Measurements from ENCODE around the gene UGT1A10. TPM values are rescaled to one million over a fixed set of nuclear protein-coding genes. Genes with fewer than 3 reads are reported as not detected.
"Not testable (repeated sequence)": the region's sequence is repeated elsewhere in the genome, so short reads cannot be mapped to it uniquely, and the experiment has no call there.

UGT1A10 gene
- total and polyA plus RNA-seq, 12 donors = not detected

DNA sequence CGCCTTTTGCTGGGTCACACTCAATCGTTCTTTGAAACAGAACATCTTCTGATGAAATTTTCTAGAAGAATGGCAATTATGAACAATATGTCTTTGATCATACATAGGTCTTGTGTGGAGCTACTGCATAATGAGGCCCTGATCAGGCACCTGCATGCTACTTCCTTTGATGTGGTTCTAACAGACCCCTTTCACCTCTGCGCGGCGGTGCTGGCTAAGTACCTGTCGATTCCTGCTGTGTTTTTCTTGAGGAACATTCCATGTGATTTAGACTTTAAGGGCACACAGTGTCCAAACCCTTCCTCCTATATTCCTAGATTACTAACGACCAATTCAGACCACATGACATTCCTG, 77.0 kb downstream of the UGT1A10 start:
- 81 to 86% methylated on average over 7 of the region's 7 CpGs for WGBS, 2 donors
- Histone ChIP-seq H3K27ac (no peak overlapping the region), H3K36me3 (no peaks in the 10 kb centered on the region), H3K4me3 (no peak overlapping the region), H3K27me3 (peaks cover 0 to 29% (median 20%) of the 10 kb centered on the region in 7 donors), H3K4me1 (no peaks in the 10 kb centered on the region), H3K9me3 (no peaks in the 10 kb centered on the region)
- DNase-seq (no peak), ATAC-seq (no peak)
- intact Hi-C loops (cut with DNase I) = no loop called here
- TF ChIP-seq, protein P1, sequence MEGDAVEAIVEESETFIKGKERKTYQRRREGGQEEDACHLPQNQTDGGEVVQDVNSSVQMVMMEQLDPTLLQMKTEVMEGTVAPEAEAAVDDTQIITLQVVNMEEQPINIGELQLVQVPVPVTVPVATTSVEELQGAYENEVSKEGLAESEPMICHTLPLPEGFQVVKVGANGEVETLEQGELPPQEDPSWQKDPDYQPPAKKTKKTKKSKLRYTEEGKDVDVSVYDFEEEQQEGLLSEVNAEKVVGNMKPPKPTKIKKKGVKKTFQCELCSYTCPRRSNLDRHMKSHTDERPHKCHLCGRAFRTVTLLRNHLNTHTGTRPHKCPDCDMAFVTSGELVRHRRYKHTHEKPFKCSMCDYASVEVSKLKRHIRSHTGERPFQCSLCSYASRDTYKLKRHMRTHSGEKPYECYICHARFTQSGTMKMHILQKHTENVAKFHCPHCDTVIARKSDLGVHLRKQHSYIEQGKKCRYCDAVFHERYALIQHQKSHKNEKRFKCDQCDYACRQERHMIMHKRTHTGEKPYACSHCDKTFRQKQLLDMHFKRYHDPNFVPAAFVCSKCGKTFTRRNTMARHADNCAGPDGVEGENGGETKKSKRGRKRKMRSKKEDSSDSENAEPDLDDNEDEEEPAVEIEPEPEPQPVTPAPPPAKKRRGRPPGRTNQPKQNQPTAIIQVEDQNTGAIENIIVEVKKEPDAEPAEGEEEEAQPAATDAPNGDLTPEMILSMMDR (IDR thresholded peaks at IDR 0.05) = no peak

DNA sequence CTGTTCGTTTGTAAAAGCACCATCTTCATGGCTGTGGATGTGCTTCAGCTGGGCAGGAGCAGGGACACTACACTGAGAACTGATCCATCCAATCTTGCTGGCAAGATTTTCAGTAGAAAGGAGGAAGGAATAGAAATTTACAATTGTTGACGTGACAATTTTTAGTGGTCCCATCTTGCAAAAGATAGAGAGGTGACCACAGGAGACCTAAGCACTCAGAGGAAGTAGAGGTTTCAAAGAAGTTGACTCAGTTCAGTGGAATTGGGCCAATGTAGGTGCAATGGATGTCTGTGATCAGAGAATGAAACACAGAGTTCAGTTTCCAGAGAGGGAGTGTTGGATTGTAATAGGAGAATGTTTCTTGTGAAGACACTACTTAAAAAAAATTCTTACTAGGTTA, 77.9 kb downstream of the UGT1A10 start:
- DNase-seq (no peak), ATAC-seq (no peak)
- 68 to 77% methylated on average over 2 of the region's 2 CpGs for WGBS, 2 donors
- Histone ChIP-seq H3K4me1 (no peaks in the 10 kb centered on the region), H3K9me3 (no peaks in the 10 kb centered on the region), H3K27me3 (peaks cover 0 to 29% (median 19%) of the 10 kb centered on the region in 7 donors), H3K36me3 (no peaks in the 10 kb centered on the region), H3K4me3 (no peak overlapping the region), H3K27ac (no peak overlapping the region)
- intact Hi-C loops (cut with DNase I) = no loop called here
- TF ChIP-seq, protein P1 (IDR thresholded peaks at IDR 0.05) = no peak

DNA sequence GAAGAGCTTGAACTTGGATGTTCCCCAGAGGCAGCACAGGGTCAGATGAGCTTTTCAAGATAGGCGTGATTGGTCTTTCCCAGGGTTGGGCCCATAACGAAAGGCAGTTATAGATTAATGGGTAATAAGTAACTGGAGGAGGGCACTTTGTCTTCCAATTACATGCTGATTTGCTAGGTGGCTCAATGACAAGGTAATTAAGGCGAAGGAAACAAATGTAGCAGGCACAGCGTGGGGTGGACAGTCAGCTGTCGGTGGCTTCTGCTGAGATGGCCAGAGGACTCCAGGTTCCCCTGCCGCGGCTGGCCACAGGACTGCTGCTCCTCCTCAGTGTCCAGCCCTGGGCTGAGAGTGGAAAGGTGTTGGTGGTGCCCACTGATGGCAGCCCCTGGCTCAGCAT, 82.3 kb downstream of the UGT1A10 start, which contains the start of gene UGT1A4:
Gene UGT1A4 (plus strand): TSS at position 185 of the 400 bp plus-strand sequence. CDS start 85 bp downstream, at position 270.
- no peak for ATAC-seq
- DNase-seq = no peak
- Histone ChIP-seq H3K27ac (no peak within 1 kb of the TSS), H3K36me3 (no peaks in the 10 kb centered on the region), H3K9me3 (peaks cover 0 to 2% (median 0%) of the 10 kb centered on the region in 11 donors), H3K4me3 (no peak within 1 kb of the TSS), H3K4me1 (no peaks in the 10 kb centered on the region), H3K27me3 (peaks cover 0 to 21% (median 10%) of the 10 kb centered on the region in 7 donors)
- intact Hi-C loops (cut with DNase I) = no loop called here
- TF ChIP-seq, protein P1 (IDR thresholded peaks at IDR 0.05) = no peak
- WGBS, 2 donors = 82 to 84% methylated on average over 7 of the region's 7 CpGs

DNA sequence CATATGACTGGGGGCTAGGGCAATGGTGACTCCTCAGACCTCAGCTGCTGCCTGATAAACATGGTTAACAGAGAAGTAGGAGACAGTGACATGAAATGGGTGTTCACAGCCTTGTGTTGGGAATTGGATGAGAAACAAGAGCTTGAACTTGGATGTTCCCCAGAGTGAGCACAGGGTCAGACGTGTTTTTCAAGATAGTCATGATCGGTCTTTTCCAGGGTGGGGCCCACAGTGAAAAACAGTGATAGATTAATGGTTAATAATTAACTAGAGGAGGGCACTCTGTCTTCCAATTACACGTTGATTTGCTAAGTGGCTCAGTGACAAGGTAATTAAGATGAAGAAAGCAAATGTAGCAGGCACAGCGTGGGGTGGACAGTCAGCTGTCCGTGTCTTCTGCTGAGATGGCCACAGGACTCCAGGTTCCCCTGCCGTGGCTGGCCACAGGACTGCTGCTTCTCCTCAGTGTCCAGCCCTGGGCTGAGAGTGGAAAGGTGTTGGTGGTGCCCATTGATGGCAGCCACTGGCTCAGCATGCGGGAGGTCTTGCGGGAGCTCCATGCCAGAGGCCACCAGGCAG, 92.6 kb downstream of the UGT1A10 start, which contains the start of gene UGT1A3:
Gene UGT1A3 (plus strand): TSS at position 320 of the 579 bp plus-strand sequence. CDS start 85 bp downstream, at position 405.
- Histone ChIP-seq H3K27me3 (peaks cover 0 to 4% (median 0%) of the 10 kb centered on the region in 7 donors), H3K9me3 (peaks cover 0 to 5% (median 0%) of the 10 kb centered on the region in 11 donors), H3K4me3 (no peak within 1 kb of the TSS), H3K36me3 (no peaks in the 10 kb centered on the region), H3K27ac (no peak within 1 kb of the TSS), H3K4me1 (no peaks in the 10 kb centered on the region)
- 77 to 80% methylated on average over 8 of the region's 8 CpGs for WGBS, 2 donors
- TF ChIP-seq, protein P1 (IDR thresholded peaks at IDR 0.05) = no peak
- intact Hi-C loops (cut with DNase I) = no loop called here
- DNase-seq = no peak
- no peak for ATAC-seq

DNA sequence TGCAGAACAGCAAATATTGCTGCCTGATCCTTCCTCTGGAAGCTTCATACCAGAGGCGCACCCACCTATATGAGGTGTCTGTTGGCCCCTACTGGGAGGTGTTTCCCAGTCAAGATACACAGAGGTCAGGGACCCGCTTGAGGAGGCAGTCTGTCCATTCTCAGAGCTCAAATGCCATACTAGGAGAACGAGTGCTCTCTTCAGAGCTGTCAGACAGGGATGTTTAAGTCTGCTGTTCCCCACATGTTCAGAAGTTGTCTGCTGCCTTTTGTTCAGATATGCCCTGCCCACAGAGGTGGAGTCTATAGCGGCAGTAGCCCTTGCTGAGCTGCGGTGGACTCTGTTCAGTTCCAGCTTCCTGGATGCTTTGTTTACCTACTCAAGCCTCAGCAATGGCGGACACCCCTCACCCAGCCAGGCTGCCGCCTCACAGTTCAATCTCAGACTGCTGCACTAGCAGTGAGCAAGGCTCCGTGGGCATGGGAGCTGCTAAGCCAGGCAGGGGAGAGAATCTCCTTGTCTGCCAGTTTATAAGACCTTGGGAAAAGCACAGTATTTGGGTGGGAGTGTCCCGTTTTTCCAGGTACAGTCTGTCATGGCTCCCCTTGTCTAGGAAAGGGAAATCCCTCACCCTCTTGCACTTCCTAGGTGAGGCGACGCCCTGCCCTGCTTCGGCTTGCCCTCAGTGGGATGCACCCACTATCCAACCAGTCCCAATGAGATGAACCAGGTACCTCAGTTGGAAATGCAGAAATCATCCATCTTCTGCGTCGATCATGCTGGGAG, 100.8 kb downstream of the UGT1A10 start:
- intact Hi-C loops (cut with DNase I); H3K36me3 ChIP-seq; H3K27ac ChIP-seq; ATAC-seq; H3K9me3 ChIP-seq; H3K4me3 ChIP-seq; DNase-seq; H3K4me1 ChIP-seq: not testable (repeated sequence)
- peaks cover 0 to 19% (median 4%) of the 10 kb centered on the region in 7 donors for H3K27me3 ChIP-seq
- 81 to 83% methylated on average over 14 of the region's 14 CpGs for WGBS, 2 donors
